ENCODE results near the gene ITPR1. TPM values are rescaled to one million over a fixed set of nuclear protein-coding genes. Genes with fewer than 3 reads are reported as not detected.

The ITPR1 gene
- total RNA-seq, 4 donors from 2014 or later, result 58.8 to 67.2 (median 63.1) TPM

DNA sequence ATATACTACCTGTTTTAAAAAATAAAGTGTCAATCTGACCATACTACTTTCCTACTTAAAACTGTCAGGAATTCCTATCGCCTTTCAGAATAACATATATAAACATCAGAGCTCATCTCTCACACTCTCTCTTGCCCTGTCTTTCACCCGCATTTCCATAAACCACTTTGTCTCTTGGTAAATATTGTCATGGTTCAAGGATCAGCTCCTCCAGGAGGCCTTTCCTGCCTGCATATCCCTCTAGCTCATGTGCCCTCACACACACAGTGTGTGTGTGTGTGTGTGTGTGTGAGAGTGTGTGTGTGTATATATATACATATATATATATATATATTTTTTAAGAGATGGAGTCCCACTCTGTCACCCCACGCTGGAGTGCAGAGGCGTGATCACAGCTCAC is 32.8 kb upstream of the ITPR1 start:
- TF ChIP-seq, protein P1, sequence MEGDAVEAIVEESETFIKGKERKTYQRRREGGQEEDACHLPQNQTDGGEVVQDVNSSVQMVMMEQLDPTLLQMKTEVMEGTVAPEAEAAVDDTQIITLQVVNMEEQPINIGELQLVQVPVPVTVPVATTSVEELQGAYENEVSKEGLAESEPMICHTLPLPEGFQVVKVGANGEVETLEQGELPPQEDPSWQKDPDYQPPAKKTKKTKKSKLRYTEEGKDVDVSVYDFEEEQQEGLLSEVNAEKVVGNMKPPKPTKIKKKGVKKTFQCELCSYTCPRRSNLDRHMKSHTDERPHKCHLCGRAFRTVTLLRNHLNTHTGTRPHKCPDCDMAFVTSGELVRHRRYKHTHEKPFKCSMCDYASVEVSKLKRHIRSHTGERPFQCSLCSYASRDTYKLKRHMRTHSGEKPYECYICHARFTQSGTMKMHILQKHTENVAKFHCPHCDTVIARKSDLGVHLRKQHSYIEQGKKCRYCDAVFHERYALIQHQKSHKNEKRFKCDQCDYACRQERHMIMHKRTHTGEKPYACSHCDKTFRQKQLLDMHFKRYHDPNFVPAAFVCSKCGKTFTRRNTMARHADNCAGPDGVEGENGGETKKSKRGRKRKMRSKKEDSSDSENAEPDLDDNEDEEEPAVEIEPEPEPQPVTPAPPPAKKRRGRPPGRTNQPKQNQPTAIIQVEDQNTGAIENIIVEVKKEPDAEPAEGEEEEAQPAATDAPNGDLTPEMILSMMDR (IDR thresholded peaks at IDR 0.05; ENCODE audit: low read depth), result no peak

DNA sequence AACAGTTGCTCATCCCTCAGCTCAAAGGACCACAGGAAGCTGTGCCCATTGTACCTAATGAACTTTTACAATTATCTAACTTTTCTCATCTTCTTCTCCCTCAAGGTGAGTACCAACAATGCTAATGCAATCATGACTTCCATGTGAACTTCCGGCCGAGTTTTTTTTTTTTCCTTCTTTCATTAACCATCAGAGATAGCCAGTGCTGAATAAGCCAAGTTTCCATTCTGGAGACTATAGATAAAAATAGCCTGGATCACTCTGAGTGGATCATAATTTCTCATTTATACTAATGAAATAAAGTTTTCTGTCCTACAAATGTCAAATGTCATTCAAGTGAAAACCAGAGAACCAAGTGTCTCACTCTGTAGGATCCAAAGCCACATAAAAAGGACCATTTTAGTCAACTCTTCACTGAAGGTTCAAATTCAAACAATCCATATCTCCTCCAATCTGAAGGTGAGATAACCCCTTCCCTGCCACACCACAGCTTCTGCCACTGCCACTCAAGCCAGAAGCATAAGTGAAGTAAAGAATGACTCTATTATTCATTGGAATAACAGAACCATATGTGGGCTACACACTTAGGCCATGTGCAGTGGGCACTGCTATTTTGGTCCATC is 31.6 kb upstream of the ITPR1 start:
- TF ChIP-seq, protein P1 (IDR thresholded peaks at IDR 0.05; ENCODE audit: low read depth), result no peak

DNA sequence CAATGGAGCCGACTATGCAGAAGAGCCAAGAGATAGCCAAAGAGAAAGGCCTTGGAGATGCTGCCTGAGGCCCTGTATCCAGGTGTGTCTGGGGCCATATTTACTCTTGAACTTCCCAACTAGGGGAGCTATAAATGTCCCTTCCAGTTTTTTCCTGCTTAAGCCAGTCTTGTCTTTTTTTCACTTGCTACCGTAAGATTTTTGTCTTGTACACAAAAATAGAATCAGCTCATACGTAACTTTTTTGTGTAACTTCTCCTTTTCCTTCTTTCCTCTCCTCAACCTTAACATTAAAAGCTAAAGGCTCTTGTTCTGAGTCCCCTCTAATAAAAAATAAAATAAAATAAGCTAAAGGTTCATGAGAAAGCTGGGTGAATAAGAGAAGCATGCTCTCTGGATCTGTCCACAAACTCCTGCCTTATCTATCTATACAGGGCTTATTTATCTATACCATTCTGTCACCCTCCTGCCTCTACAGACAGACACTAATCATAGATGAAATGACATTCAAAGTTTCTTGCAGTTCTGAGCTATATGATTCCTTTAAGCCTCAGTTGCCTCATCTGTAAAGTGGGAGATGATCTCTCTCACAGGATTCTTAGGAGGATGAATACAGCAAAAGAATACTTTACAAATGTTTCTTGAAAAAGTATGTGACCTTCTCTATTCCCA is 30.6 kb upstream of the ITPR1 start:
- TF ChIP-seq, protein P1 (IDR thresholded peaks at IDR 0.05; ENCODE audit: low read depth), result no peak

DNA sequence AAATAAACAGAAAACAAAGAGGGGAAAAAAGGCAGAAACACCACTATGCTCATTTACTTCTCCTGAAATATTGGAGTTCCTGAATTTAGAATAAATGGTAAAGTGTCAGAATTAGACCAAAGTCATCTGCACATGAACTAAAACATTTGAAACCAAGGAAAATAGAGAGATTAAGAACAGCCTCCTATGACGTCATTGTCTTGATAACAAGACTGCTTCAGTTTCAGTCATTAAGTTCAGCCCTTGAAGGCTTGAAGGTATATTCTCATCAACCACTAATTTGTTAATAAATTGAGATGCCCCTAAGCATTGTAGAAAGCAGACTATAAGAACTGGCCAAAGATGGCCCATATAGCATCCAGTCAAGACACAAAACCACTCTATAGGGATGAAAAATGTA is 28.6 kb upstream of the ITPR1 start:
- TF ChIP-seq, protein P1 (IDR thresholded peaks at IDR 0.05; ENCODE audit: low read depth), result no peak

DNA sequence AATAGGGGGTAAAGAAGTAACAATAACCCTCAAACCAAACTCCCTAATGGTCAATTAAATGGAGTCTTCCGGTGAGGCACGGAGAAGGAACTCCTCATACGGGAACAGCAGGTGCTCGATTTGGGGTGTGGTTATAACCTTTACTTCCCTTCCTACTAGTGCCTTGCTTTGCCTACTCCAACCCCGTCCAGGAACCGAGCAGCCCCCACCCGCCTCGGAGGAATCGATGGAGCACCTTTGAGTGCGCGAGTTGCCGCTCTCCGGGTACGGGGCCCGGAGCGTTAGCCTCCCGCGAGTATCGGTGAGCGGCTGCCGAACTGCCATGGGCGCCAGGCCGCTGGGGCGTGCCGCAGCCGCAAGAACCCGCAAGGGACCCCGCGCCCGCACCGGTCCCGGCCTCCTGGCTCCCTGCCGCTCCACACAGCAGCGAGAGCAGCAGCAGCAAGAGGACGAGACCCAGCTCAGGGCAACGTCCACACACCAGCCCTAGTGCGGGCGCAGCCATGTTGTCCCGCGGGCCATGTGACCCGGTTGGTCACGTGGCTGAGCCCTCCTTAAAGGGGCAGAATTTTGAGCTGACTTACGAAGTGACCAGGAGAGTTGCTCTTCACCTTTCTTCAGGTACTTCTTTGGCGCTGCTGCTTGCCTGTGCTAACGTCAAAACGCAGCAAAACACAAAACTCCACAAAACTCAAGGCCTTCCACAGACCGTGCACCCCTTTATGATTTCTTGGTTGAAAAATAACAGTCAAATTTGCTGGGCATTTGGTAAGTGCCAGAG is 26.2 kb upstream of the ITPR1 start, which contains the start of gene SUMF1:
SUMF1 (minus strand) TSS at position 529 of the 781 bp plus-strand sequence; CDS start at position 505, 24 bp downstream.
- TF ChIP-seq, protein P1 (IDR thresholded peaks at IDR 0.05; ENCODE audit: low read depth), result no peak

DNA sequence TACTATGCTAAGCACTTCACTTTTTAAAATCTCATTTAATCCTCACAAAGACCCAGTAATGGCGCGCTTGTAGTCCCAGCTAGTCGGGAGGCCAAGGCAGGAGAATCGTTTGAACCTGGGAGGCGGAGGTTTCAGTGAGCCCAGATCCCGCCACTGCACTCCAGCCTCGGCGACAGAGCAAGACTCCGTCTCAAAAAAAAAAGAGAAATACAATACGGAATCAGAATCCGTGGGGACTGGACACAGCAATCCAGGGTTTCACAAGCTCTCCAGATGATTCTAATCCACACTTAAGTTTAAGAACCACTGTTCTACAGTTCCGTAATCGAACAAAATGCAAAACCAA is 25.7 kb upstream of the ITPR1 start:
- TF ChIP-seq, protein P1 (IDR thresholded peaks at IDR 0.05; ENCODE audit: low read depth), result no peak

DNA sequence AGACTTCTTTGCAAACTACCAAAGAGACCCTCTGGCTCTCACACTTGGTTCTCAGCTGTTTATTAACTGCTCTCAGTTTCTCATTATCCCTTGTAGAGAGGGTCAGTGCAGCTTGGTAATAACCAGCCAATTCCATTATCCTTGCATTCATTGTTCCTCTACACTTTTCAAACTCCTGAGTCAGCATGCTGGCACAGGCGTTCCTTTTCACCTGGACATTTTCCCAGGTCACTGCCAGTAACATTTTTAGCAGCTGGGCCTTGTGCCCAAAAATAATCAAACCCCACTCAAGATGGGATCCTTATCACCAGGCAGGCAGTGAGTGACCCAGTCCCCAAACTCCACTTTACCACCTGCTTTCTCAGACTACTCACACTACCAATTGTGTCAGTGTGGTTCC is 21.2 kb upstream of the ITPR1 start:
- TF ChIP-seq, protein P1 (IDR thresholded peaks at IDR 0.05; ENCODE audit: low read depth), result no peak

Data from subcutaneous adipose tissue (tissue), 4 donors.